GM12801 (cell line): ENCODE data around the gene CAMK2B.

ENCODE experiments used
- TF ChIP-seq, protein P1 (sequence below): IDR thresholded peaks from one replicate; pipeline ENCODE4 v1.5.1; 2011; ENCODE audit warnings: control low read depth; ENCODE audit not compliant: insufficient read length; ENCODE audit errors: extremely low read depth

Gene CAMK2B

DNA sequence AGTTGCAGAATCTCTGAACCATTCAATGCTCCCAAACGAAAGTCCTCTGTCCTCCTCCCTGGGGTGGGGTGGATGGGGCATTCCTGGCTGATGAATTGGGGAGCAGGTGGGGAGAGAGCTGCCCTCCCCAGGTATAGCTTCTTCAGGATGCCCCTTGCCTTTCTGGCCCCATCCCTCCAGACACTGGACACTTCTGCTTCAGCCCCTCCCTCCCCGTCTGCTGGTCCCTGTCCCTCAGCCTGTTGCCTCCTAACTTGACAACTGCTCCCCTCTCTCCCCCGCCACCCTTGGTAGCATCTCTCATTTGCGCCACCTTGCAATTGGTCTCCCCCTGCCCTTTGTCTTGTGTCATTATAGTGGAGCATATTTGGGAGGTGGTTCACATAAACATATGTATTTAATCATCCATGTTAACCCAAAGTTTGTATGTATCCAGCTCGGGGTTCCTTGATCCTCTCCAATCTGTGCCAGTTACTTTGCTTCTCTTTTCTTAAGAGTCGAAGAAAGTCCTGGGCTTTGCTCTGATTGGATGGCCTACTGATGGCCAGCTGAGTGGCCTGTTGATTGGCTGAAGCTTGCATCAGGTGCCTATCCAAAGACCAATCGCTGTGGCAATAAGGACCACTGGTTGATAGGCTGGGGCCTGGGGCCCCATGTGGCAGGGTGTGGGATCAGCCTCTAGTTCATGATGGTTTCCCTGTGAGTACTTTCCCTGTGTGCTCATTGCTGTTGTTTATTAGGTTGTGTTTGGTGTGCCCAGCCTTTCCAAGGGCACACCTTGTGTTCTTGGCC is 132.2 kb downstream of the CAMK2B start:
- TF ChIP-seq, protein P1, sequence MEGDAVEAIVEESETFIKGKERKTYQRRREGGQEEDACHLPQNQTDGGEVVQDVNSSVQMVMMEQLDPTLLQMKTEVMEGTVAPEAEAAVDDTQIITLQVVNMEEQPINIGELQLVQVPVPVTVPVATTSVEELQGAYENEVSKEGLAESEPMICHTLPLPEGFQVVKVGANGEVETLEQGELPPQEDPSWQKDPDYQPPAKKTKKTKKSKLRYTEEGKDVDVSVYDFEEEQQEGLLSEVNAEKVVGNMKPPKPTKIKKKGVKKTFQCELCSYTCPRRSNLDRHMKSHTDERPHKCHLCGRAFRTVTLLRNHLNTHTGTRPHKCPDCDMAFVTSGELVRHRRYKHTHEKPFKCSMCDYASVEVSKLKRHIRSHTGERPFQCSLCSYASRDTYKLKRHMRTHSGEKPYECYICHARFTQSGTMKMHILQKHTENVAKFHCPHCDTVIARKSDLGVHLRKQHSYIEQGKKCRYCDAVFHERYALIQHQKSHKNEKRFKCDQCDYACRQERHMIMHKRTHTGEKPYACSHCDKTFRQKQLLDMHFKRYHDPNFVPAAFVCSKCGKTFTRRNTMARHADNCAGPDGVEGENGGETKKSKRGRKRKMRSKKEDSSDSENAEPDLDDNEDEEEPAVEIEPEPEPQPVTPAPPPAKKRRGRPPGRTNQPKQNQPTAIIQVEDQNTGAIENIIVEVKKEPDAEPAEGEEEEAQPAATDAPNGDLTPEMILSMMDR = no peak

DNA sequence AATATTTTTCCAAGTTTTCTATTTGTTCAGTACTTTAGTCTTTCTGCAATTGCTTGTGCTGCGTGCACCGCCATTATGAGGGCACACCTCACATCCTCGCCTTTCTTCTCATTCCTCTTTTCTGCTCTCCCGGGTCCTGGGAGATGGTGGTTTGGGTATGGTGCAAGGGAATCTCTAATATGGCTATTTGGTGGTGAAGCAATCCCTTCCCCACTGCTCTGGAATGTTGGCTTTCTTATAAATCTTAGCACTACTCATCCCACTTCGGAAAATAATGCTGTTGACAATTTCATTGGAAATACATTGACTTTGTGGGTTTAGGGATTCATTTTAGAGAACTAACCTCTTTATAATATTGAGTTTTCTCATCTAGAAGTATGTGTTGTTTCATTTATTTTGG is 134.2 kb downstream of the CAMK2B start:
- TF ChIP-seq, protein P1 = no peak

DNA sequence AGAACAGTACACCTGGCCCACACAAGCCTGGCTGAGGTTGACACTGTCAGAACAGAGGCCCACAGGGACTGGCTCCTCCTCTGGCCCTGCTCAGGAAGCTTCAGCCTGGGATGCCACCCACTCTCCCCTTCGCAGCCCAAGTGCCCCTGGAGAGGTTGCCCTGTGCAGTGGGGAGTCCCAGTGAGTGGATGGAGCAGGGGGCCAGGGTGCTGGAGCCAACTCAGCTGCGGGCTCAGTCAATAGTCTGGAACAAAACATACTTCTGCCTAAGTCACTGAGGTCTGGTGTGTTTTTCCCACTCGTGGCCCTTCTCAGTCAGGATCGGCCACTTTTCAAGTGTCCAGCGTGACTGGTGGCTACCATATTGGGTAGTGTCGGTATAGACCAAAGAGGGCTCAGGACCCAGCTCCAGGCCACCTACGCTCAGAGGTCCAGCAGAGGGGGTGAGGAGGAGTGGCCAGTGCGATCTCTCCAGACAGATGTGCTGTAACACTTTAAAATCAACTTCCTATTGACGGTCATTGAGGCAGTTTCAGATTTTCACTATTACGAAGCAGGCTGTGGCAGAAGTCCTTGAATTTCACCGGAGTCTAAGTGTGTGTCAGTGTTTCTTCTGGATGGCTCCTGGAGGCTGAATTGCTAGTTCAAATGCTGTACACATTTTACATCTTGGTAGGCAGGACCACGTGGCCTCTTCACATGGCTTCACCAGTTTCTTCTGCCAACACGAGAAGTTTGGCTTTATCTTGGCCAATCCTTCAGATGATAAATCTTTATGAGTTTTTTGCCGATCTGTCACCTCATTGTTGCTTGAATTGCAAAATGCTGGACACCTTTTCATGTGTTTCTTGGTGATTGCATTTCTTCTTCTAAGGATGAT is 135.2 kb downstream of the CAMK2B start:
- TF ChIP-seq, protein P1 = no peak

DNA sequence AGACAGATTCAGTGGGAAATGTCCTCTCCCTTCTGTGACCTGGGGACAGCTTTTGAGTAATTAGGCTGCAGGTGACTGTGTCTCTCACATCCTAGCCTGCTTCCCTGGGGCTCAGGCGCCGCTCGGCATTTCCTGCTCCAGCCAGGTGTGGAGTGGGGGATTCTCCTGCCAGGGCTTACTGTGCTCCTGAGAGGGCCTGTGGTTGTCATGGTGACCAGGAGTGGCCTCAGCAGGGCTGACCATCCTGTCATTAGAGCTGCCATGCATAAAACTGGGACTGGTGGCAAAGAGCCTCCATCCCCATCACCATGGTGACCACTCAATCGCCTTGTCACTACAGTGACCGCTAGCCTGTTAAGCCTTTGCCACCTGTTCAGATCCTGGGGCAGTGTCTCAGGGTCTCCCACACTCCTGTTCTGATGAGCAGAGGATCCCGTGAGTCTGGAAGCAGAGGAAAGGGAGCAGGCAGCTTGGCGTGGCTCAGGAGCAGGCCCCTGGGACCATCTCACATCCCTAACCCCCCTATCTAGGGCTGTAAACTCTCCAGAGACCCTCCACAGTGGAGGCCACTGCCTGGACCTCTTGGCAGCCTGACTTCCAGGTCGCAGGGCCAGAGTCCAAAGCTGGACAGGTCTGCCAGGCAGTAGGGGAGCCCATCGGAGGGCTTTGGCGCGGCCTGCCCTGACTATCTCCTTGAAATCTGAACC is 136.0 kb downstream of the CAMK2B start, which contains the start of gene GCK:
Gene GCK (minus strand): TSS at position 154 of the 707 bp plus-strand sequence. CDS start 486 bp downstream, outside the sequence.
- TF ChIP-seq, protein P1 = no peak

DNA sequence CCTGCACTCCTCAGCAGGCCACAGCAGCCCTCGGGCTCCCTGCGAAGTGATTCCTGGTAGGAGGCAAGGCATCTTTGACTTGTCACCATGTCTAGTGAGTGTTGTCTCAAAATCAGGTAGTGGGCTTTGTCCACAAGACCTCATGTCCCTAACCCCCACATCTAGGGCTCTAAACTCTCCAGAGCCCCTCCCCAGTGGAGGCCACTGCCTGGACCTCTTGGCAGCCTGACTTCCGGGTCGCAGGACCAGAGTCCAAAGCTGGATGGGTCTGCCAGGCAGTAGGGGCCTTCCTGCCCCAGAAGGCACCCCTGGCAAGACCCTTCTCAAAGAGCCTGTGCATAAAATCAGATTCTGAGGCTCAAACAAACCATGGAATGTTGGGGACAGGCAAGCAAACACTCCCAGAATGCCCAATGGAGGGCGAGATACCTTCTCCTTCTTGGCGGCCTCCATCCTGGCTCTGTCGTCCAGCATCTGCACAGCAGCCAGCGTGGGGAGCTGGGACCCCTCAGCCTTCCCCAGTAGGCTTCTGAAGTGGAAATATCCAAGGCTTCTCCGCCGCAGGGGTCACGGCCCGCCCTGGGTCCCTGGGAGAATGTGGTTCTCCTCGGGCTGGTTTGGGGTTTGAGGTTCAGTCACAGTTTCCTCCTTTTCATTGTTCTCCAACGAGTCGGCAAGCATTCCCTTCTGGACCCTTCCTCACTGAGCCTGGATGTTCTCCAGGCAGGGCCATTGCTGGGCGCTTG is 136.7 kb downstream of the CAMK2B start:
- TF ChIP-seq, protein P1 = no peak

DNA sequence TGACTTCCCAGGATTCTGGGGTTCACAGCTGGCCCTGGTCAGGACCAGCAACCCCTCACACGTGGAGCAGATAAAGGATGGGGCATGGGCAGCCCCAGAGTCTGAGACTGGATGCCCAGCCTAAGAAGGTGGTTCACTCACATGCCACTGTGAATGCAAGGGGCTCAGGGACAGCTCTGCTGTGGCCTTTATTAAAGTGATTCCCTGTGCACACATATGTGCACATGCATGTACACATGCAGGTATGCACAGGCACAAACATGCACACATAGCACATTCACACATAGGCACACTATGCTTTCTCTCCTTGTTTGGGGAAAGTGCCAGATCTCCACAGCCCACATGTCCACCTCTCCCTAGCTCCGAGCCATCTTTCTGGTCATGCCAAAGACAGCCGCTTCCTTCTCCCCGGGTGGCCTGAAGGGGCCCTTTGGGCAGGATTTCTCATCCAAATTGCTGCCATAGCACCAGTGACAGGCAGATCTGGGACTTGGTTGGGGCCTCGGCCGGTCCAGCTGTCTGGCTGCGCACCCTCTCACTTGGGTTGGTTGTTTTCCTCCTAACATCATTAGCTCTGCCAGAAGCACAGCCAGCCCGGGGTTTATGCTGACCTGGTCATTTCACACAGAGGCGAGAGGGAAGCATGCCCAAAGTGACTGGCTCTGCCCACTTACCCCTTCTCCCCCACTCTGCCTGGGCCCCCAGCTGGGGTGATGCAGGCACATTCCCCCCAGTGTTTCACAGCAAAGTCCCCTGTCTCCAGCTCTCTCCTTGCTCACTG is 137.6 kb downstream of the CAMK2B start:
- TF ChIP-seq, protein P1 = no peak
